ENCODE measurements around the gene CENPP. TPM values are rescaled to one million over a fixed set of nuclear protein-coding genes. Genes with fewer than 3 reads are reported as not detected.

Gene CENPP
- total RNA-seq, 1 donor from 2014 or later = 27.2 TPM

DNA sequence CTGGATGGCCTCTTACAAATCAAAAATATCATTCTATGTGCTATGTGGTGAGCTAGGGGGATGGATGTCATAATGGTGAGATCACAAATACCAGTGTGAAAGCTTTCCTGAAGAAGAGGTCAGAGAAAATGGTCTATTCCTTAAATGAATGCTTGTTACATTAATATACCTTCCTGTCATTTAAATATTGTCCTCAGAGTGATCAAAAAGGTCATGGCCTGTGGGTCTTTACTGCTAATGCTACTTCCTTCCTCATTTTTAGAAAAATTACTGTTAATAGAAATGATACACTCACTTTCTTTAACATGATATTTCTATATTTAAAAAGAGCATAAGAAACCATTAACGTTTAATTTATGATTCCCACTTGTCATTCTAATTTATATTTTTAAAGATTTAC lies 88.8 kb downstream of the CENPP start:
- intact Hi-C loops (cut with micrococcal nuclease) = no loop called here

- intact Hi-C loops (cut with micrococcal nuclease) = no loop called here
These were observed 97.0 kb downstream of the CENPP start for GRCh38 chr9:92422611-92423338.

DNA sequence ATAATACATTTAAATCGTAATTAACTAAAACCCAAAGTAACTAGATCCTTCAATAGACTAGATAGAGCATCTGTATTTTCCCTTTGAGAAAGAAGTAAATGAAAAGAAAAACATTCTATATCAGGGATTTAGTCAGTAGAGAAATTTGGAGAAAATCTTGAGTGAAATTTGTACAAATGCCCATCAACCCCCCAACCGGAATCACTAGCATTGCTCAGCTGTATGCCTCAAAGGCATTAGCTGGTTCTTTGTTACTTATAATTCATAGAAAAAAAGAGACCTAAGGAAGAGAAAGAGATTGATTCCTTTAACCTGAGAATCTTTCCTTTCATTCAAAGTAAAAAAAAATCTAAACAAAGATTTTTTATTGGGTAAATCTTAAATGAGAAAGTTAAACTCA lies 97.9 kb downstream of the CENPP start:
- intact Hi-C loops (cut with micrococcal nuclease) = no loop called here

- intact Hi-C loops (cut with micrococcal nuclease) = no loop called here
These were observed 98.6 kb downstream of the CENPP start, which contains the start of gene OMD for GRCh38 chr9:92424340-92424739. TSS of gene OMD (minus strand) at chr9:92424471. CDS start at chr9:92417558, 6,913 bp downstream.

DNA sequence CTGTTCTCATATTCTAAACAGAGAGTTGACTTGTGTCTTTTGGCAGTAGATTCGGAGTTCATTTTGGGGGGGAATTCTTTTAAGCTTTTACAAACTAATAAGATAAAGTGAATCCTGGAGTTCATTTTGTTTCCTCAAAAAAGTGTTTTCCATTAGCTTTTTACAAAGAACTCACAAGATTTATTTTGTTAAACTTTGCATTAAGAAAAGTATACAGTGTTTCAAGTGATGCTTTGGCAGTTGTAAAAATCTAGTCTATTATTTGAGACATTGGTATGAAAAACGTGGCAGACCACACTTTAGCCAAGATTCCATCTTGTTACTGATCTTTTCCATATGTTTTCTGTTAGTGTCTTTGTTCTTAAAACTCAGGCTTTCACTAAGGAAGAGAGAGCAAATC lies 99.7 kb downstream of the CENPP start:
- intact Hi-C loops (cut with micrococcal nuclease) = no loop called here

DNA sequence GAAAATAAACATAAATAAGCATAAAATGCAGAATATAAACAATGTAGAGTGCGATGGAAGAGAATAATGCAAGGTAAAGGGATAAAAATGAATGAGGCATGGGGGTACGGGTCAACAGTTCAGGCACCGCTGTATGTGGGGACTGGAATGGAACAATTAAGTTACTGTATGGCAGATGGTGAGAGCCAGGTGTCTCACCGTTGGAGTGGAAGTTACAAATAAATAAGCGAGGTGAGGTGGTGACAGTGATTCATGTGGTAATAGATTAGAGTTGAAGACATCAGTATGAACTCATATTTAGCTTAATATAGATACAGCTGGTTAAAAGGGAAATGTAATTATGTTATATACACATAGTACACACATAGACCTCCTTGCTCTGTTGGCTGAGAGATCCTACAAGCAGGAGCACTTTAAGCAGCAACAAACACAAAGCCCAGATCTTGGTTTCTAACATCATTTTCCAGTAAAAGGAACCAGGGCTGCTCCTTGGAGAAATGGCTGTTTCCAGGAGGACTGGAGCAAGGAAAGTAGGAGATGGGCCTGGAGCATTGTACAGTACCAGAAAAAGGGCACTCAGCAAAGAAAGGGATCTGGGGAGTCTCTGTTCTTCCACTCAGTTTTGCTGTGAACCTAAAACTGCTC lies 100.9 kb downstream of the CENPP start:
- intact Hi-C loops (cut with micrococcal nuclease) = no loop called here

DNA sequence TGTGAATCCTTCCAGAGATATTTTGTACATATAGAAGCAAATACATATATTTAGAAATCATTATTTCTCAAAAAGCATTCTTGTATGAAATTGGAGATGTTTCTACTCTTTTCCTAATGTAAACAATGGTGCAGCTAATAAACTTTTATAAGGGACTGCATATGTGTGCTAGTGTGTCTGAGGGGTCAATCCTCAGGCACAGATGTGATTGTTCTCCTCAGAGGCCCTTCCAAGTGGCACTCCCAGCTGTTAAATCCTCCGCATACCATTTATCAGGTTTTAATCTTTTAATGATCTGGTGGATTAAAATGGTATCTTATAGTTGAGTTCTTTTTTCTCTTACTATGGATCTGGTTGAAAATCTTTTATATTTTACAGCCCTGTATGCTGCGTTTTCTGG lies 104.1 kb downstream of the CENPP start:
- intact Hi-C loops (cut with micrococcal nuclease) = loop anchor here (10.0 kb wide), 1 partner anchor 295 kb away; no protein-coding TSS in a partner anchor

DNA sequence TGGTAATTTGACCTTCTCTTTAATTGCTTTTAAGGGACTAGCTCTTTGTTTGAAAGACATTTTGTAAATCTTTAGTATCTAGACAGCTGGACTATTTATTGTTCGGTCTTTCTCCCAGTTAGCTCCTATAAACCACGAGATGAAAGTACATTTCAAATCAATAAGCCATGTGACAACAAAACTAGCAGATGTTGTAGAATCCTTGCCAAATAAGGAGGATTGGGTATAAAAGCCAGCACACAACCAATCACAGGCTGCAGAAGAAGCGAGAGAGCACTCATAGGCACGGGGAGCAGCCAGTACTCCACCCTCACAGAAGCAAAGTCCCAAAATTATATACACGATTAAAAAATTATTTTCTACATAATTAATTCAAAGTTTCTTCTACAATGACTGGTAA lies 106.6 kb downstream of the CENPP start:
- intact Hi-C loops (cut with micrococcal nuclease) = loop anchor here (10.0 kb wide), 1 partner anchor 298 kb away; no protein-coding TSS in a partner anchor

- intact Hi-C loops (cut with micrococcal nuclease) = loop anchor here (10.0 kb wide), 1 partner anchor 298 kb away; no protein-coding TSS in a partner anchor
These were observed 107.3 kb downstream of the CENPP start for GRCh38 chr9:92432972-92433548.

GRCh38 chr9:92435263-92435662 lies 109.5 kb downstream of the CENPP start:
- intact Hi-C loops (cut with micrococcal nuclease) = loop anchor here (10.0 kb wide), 1 partner anchor 300 kb away; no protein-coding TSS in a partner anchor

DNA sequence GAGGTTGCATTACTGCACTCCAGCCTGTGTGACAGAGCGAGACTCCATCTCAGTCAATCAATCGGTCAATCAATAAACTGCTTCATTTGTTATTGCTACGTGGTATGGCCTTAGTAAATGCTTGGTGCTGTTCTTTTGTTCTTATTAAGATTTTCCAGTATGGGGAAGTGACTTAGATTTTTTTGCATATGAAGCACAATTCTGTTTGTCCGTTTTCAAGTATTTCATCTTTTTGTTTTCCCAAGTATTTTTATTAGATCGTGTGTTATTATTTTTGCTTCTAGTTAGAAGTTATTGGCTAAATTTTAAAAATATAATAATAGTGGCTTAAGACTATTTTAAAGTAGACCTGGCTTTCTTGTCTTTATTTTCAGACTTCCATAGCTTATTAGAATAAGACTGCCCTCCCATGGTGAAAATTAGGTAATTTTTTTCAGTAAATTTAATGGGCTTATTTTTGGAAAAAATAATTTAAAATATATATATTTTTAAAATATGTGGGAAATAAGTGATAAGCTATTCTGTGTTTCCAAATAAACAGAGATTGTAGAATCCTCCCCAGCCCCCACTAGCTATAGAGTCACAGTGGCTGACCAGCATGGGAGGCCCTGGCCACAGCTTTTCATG lies 113.3 kb downstream of the CENPP start:
- intact Hi-C loops (cut with micrococcal nuclease) = loop anchor here (1.0 to 10.0 kb wide), 2 partner anchors 114 to 304 kb away; partner anchors contain the start of genes CENPP and NOL8

- intact Hi-C loops (cut with micrococcal nuclease) = loop anchor here (1.0 to 10.0 kb wide), 2 partner anchors 115 to 305 kb away; partner anchors contain the start of genes CENPP and NOL8
These were observed 114.4 kb downstream of the CENPP start for GRCh38 chr9:92439921-92440750.

GRCh38 chr9:92440751-92441046 lies 114.9 kb downstream of the CENPP start:
- intact Hi-C loops (cut with micrococcal nuclease) = no loop called here

DNA sequence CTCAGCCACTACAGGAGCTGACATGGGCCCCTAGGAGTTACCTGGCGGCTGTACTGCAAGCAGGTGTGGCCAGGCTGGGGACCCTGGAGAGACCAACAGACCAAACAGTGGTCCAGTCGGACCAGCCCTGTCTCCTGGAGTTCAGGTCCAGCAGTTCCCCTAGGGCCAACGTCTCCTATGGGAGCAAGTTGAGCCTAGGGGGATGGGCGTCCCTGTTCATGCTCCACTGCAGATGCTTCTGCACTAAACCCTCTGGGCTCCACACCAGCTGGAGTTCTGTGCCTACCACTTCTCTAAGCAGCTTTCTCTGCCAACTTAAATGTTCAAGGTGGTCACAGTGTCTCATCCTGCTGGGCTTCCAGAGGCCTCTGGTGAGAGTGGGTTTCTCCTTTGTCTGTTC lies 119.1 kb downstream of the CENPP start:
- intact Hi-C loops (cut with micrococcal nuclease) = no loop called here

GRCh38 chr9:92446536-92446935 lies 120.8 kb downstream of the CENPP start:
- intact Hi-C loops (cut with micrococcal nuclease) = no loop called here

GRCh38 chr9:92455217-92455616 lies 129.5 kb downstream of the CENPP start:
- intact Hi-C loops (cut with micrococcal nuclease) = no loop called here

DNA sequence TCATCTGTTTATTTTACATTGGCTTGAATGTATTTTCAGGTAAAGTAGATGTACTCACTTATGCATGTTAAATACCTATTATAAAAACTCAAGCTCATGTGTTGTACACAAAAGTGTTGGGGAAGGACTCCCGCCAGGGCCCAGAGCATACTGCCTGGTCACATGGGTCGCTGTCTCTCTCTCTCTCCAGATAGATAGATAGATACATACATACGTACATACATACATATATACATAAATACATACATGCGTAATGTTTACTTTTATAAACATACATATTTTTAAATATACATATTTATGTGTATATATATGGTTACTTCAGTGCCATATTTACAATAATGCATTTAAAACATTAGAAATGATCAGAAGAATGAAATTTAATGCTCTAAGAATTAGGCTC lies 131.8 kb downstream of the CENPP start:
- intact Hi-C loops (cut with micrococcal nuclease) = no loop called here

DNA sequence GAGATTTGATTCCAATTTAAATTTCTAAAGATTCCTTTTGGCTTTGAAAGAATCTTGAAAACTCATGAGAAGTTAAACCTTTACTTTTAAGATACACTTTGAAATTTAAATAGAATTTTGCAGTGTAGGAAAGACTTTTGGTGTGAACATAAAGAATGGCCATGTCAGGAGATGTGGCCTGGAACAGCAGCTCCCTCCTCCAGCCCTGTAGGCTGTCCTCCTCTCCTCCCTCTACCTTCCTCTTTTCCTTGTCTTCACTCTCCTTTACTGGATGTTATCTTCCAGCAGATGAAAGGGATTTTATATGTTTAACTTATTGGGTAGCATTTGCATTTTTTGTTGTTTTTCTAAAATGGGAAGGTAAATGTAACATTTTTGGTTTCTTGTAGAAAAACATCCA lies 137.6 kb downstream of the CENPP start:
- intact Hi-C loops (cut with micrococcal nuclease) = no loop called here

- intact Hi-C loops (cut with micrococcal nuclease) = no loop called here
These were observed 138.2 kb downstream of the CENPP start for GRCh38 chr9:92463984-92464383.

DNA sequence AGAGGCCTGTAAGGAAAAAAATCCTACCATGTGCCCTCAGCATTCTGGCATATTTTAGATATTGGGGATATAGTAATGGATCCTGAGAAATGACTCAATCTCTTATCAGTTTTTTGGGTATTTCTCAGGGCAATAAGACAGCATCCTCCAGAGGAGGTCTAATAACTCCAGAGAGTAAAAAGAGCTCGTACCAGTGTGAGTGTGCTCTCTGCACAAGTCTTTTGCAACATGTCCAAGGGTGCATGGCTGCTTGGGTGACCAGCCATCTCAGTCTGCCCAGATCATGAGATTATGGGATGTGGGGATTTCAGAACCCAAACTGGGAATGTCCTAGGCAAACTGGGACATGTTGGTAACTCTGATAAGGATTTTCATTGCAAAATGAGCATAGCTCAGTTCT lies 141.3 kb downstream of the CENPP start:
- intact Hi-C loops (cut with micrococcal nuclease) = no loop called here

- intact Hi-C loops (cut with micrococcal nuclease) = no loop called here
These were observed 141.8 kb downstream of the CENPP start for GRCh38 chr9:92467511-92467910.
